Adrenal gland (tissue), 12 donors: Measurements from ENCODE around the gene TMCC1. TPM values are rescaled to one million over a fixed set of nuclear protein-coding genes. Genes with fewer than 3 reads are reported as not detected.

Source experiments
- DNase-seq, 7 donors: peaks; one replicate each; pipeline ENCODE4 v3.0.0-alpha.2; 2019 to 2020
- H3K27ac ChIP-seq, 5 donors: fragments of 200-600 bp; sonication (generic) in 4 of 5; 1 replicate in 3 of 5; 2 replicates in 2 of 5; pipeline versions ENCODE4 v1.5.1 to v1.8.0; 2016 to 2020; ENCODE audit warnings: mild to moderate bottlenecking in 1 of 5
- H3K27me3 ChIP-seq: fragments of 200-600 bp; 2 replicates; pipeline ENCODE4 v1.8.0; 2021
- H3K36me3 ChIP-seq, 2 donors: fragments of 200-600 bp; replicated peaks in 1 of 2; 1 replicate in 1 of 2; 2 replicates in 1 of 2; pipeline versions ENCODE4 v1.5.1 to v1.8.0; 2018 to 2022
- H3K4me1 ChIP-seq, 2 donors: fragments of 200-600 bp; replicated peaks in 1 of 2; 1 replicate in 1 of 2; 2 replicates in 1 of 2; pipeline versions ENCODE4 v1.5.1 to v1.8.0; 2018 to 2021
- H3K4me3 ChIP-seq, 4 donors: fragments of 200-600 bp; sonication (generic) in 3 of 4; one replicate each; pipeline ENCODE4 v1.5.1; 2016 to 2018
- H3K9me3 ChIP-seq, 3 donors: fragments of 200-600 bp; sonication (generic) in 1 of 3; replicated peaks in 1 of 3; 1 replicate in 2 of 3; 2 replicates in 1 of 3; pipeline versions ENCODE4 v1.5.1 to v1.8.0; 2016 to 2021
- CTCF ChIP-seq, 6 experiments: fragments of 450-650 bp in 4 of 6; fragments of 200-600 bp in 2 of 6; sonication (generic) in 1 of 6; IDR thresholded peaks; 1 replicate in 5 of 6; 2 replicates in 1 of 6; pipeline versions ENCODE4 v1.5.1 to v1.8.0; 2016 to 2021; ENCODE audit warnings: antibody characterized with exemption in 6 of 6, mild to moderate bottlenecking in 2 of 6, moderate library complexity in 1 of 6
- POLR2A ChIP-seq, 2 donors: fragments of 450-650 bp; IDR thresholded peaks; one replicate each; pipeline ENCODE4 v1.6.1; 2017; ENCODE audit warnings: antibody characterized with exemption in 2 of 2, mild to moderate bottlenecking in 2 of 2, moderate library complexity in 1 of 2
- WGBS, 4 donors: extraction: QIAGEN DNeasy Blood & Tissue Kit in 2 of 4; methylation state at CpG; one replicate each; pipeline versions ENCODE4 v1.1.5 to v1.1.7; 2013 to 2017; 5-methylcytosine and 5-hydroxymethylcytosine counted together
- intact Hi-C, 2 donors: fragments of 100-400 bp; cut with DNase I; formaldehyde crosslinking; loops; one replicate each; pipeline versions ENCODE4 v1.14.1 to v1.15.0; 2022 to 2023
- polyA plus RNA-seq, 3 donors: library from polyadenylated mRNA; stranded (reverse); fragments of 200-250 nt in 2 of 3; fragments of 350-450 nt in 1 of 3; fragmentation: Illumina TruSeq in 1 of 3; extraction: RNeasy Lipid Tissue Mini Kit (QIAGEN cat#74804) in 1 of 3; gene quantifications; one replicate each; pipeline ENCODE4 v1.2.3, GENCODE V29; 2013 to 2014
- total RNA-seq, 9 donors: library from RNA; depleted of rRNA in 4 of 9; stranded (reverse); fragments of >200 nt in 4 of 9; fragments of 120-200 nt in 1 of 9; fragmentation: NEBNext Ultra II Directional in 1 of 9; extraction: Animal tissue kit (Norgen Biotek cat#: 25700) in 1 of 9; gene quantifications; one replicate each; pipeline versions ENCODE4 v1.1.0 to v1.2.4, GENCODE V29; 2013 to 2023
- donor health status: healthy with polysubstance abuse.
- donor health status: Bipolar disorder and iron deficiency.
- donor health status: DM: yes; HTN: yes; CAD: no.
- donor health status: DM: no; HTN: no; CAD: no.
- donor health status: DM: no; HTN: no; CAD: no.
- donor health status: DM: yes; HTN: yes; CAD: no.

TMCC1 gene
- total and polyA plus RNA-seq, 12 donors = 6.3 to 141 (median 22.9) TPM

DNA sequence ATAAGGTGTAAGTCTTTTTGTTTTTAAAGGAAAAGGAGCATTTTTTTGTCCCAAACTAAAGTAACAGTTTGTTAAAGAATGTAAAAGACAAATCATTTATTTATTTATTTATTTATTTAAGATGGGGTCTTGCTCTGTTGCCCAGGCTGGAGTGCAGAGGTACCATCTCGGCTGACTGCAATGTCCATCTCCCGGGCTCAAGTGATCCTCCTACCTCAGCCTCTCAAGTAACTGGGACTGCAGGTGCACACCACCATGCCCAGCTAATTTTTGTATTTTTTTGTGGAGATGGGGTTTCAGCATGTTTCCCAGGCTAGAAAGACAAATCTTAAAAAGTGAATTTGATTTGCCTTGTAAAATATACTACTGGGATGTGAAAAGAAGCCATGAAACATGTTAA, 200.8 kb downstream of the TMCC1 start:
- Histone ChIP-seq H3K36me3 (no peaks in the 10 kb centered on the region), H3K27ac (no peak overlapping the region), H3K27me3 (no peaks in the 10 kb centered on the region), H3K4me3 (no peak overlapping the region), H3K9me3 (no peaks in the 10 kb centered on the region), H3K4me1 (peaks cover 9 to 29% of the 10 kb centered on the region in 2 donors)
- WGBS, 4 donors = 92 to 100% (median 97%) methylated on average over 2 of the region's 2 CpGs
- intact Hi-C loops = no loop called here
- no peak for DNase-seq
- no peak for TF ChIP-seq CTCF (IDR thresholded peaks at IDR 0.05)
- no peak for TF ChIP-seq POLR2A (IDR thresholded peaks at IDR 0.05)

DNA sequence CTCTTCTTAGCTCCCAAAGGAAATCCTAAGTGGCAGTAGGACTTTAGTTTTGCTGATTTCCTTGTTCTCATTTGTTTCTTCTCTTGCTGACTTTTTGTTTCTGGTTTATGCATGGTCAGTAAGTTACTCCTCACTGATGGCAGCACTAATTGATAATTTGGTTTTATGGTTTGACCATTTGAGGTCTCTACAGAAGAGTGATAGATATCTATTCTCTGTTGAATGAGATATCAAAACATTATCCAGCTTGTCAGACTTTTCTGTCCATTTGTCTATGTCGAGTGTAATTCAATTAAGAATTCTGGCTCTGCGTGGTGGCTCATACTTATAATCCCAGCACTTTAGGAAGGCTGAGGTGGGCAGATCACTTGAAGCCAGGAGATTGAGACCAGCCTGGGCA, 202.5 kb downstream of the TMCC1 start:
- H3K27ac ChIP-seq = no peak overlapping the region
- H3K36me3 ChIP-seq = no peaks in the 10 kb centered on the region
- H3K9me3 ChIP-seq = no peaks in the 10 kb centered on the region
- no peak for DNase-seq
- H3K4me1 ChIP-seq = peaks cover 15 to 43% of the 10 kb centered on the region in 2 donors
- intact Hi-C loops = no loop called here
- 85 to 97% (median 89%) methylated on average over 2 of the region's 2 CpGs for WGBS, 4 donors
- TF ChIP-seq POLR2A (IDR thresholded peaks at IDR 0.05) (no peak), CTCF (IDR thresholded peaks at IDR 0.05) (no peak)
- no peak overlapping the region for H3K4me3 ChIP-seq
- no peaks in the 10 kb centered on the region for H3K27me3 ChIP-seq

DNA sequence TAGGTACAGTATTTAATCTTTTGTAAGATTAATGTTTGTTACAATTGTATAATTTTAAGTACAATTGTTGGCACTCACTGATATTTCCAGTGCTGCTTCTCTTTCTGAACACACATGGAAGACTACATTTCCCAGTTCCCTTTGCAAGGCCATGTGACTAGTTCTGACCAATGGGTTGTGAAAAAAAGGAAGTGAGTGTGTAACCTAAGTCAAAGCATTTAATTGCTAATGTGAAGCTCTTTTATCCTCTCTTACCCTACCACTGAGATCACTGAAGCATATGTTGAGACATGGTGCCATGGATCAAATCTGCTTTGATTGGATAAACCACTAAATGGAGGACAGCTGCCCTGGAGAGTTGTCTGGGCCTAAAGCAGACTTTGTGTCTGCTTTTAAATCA, 203.1 kb downstream of the TMCC1 start:
- TF ChIP-seq POLR2A (IDR thresholded peaks at IDR 0.05) (no peak), CTCF (IDR thresholded peaks at IDR 0.05) (no peak)

DNA sequence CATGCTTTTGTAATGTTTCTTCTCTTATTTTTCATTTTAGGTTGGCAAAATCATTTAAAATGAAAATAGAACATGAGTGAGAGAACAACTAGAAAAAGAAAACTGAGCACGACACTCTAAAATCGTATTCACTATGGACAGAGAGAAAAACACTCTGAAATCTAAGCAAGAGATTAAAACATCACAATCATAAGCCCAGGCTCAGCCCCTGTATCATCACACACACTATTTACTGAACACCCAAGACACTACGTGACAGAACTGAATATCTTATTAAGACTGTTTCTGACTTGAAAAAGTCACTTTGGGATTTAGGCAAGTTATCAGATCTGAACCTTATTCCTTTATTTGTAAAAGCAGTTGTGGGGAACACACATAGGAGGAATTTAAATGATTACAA, 204.5 kb downstream of the TMCC1 start:
- H3K4me1 ChIP-seq = peaks cover 15 to 38% of the 10 kb centered on the region in 2 donors
- TF ChIP-seq CTCF (IDR thresholded peaks at IDR 0.05) (no peak), POLR2A (IDR thresholded peaks at IDR 0.05) (no peak)
- no peaks in the 10 kb centered on the region for H3K27me3 ChIP-seq
- intact Hi-C loops = no loop called here
- no peak for DNase-seq
- no peaks in the 10 kb centered on the region for H3K9me3 ChIP-seq
- peak overlapping the region in 1 of 5 donors; percentile 83 for H3K27ac ChIP-seq
- no peaks in the 10 kb centered on the region for H3K36me3 ChIP-seq
- H3K4me3 ChIP-seq = no peak overlapping the region
- WGBS, 4 donors = 70 to 80% (median 72%) methylated on average over 3 of the region's 3 CpGs

More for the DNA sequence above, 203.1 kb downstream of the TMCC1 start:
- Histone ChIP-seq H3K27me3 (no peaks in the 10 kb centered on the region), H3K27ac (no peak overlapping the region), H3K9me3 (no peaks in the 10 kb centered on the region), H3K36me3 (no peaks in the 10 kb centered on the region), H3K4me1 (peaks cover 15 to 43% of the 10 kb centered on the region in 2 donors), H3K4me3 (no peak overlapping the region)
- intact Hi-C loops = no loop called here
- DNase-seq = peak in 4 of 7 donors; percentile 21 to 33 (median 24)
